ENCODE results near the gene GRB10.

DNA sequence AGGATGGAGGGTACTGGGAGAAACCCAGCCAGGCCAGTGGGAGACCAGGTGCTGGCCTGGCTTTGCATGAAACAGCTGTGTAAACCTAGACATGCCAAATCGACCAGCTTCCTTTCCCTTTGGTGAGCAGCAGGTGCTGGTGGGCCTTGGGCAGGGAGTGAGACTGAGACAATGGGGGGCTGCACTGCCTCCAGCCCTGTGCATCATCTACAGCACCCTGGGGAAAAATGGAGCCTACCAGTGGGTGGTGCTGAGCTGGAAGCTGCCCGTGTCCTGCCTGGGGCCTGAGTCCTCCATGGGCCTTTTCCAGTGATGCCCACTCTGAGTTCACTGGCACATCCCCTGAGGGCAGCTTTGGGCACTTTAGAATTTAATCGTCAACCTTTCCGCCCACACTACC lies 198.3 kb downstream of the GRB10 start:
- no peak for TF ChIP-seq ZFP3 (CRISPR knock-in tag; IDR thresholded peaks at IDR 0.05)
- no peak for TF ChIP-seq ESRRG (CRISPR knock-in tag; IDR thresholded peaks at IDR 0.05)
- TF ChIP-seq, protein P1, sequence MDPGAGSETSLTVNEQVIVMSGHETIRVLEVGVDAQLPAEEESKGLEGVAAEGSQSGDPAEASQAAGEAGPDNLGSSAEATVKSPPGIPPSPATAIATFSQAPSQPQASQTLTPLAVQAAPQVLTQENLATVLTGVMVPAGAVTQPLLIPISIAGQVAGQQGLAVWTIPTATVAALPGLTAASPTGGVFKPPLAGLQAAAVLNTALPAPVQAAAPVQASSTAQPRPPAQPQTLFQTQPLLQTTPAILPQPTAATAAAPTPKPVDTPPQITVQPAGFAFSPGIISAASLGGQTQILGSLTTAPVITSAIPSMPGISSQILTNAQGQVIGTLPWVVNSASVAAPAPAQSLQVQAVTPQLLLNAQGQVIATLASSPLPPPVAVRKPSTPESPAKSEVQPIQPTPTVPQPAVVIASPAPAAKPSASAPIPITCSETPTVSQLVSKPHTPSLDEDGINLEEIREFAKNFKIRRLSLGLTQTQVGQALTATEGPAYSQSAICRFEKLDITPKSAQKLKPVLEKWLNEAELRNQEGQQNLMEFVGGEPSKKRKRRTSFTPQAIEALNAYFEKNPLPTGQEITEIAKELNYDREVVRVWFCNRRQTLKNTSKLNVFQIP (CRISPR knock-in tag; IDR thresholded peaks at IDR 0.05; ENCODE audit: borderline replicate concordance, low read depth) = no peak
- TF ChIP-seq, protein P2, sequence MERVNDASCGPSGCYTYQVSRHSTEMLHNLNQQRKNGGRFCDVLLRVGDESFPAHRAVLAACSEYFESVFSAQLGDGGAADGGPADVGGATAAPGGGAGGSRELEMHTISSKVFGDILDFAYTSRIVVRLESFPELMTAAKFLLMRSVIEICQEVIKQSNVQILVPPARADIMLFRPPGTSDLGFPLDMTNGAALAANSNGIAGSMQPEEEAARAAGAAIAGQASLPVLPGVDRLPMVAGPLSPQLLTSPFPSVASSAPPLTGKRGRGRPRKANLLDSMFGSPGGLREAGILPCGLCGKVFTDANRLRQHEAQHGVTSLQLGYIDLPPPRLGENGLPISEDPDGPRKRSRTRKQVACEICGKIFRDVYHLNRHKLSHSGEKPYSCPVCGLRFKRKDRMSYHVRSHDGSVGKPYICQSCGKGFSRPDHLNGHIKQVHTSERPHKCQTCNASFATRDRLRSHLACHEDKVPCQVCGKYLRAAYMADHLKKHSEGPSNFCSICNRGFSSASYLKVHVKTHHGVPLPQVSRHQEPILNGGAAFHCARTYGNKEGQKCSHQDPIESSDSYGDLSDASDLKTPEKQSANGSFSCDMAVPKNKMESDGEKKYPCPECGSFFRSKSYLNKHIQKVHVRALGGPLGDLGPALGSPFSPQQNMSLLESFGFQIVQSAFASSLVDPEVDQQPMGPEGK (CRISPR knock-in tag; IDR thresholded peaks at IDR 0.05; ENCODE audit: borderline replicate concordance) = no peak
- TF ChIP-seq OSR1 (CRISPR knock-in tag; IDR thresholded peaks at IDR 0.05) = no peak
- no peak for TF ChIP-seq CSDC2 (CRISPR knock-in tag; IDR thresholded peaks at IDR 0.05)
- no peak for TF ChIP-seq ZFP30 (CRISPR knock-in tag; IDR thresholded peaks at IDR 0.05)
- TF ChIP-seq, protein P3, sequence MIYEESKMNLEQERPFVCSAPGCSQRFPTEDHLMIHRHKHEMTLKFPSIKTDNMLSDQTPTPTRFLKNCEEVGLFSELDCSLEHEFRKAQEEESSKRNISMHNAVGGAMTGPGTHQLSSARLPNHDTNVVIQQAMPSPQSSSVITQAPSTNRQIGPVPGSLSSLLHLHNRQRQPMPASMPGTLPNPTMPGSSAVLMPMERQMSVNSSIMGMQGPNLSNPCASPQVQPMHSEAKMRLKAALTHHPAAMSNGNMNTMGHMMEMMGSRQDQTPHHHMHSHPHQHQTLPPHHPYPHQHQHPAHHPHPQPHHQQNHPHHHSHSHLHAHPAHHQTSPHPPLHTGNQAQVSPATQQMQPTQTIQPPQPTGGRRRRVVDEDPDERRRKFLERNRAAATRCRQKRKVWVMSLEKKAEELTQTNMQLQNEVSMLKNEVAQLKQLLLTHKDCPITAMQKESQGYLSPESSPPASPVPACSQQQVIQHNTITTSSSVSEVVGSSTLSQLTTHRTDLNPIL (CRISPR knock-in tag; IDR thresholded peaks at IDR 0.05; ENCODE audit: low read depth) = no peak
- TF ChIP-seq ARNTL (CRISPR knock-in tag; IDR thresholded peaks at IDR 0.05; ENCODE audit: borderline replicate concordance, low read depth) = no peak
- no peak for TF ChIP-seq TOX (CRISPR knock-in tag; IDR thresholded peaks at IDR 0.05; ENCODE audit: borderline replicate concordance)
- no peak for TF ChIP-seq PPARA (CRISPR knock-in tag; IDR thresholded peaks at IDR 0.05; ENCODE audit: borderline replicate concordance)
- TF ChIP-seq RARB (CRISPR knock-in tag; IDR thresholded peaks at IDR 0.05) = no peak
